ACHN (cell line): ENCODE data around the gene CD200R1L.
A peak's percentile ranks its signal among the peaks of the same experiment; 100 is the strongest.

Source experiments
- DNase-seq: peaks from one replicate; pipeline ENCODE4 v3.0.0-alpha.2; 2015
- in situ Hi-C: cut with HindIII; loops from 2 replicates; pipeline ENCODE4 v1.10.0; 2017; ENCODE audit warnings: low sequenced_read_pairs, low pct_ligation_motif_present, low pct_unique_long_range_greater_than_20kb

Gene CD200R1L

GRCh38 chr3:112829046-112829445 is 17.6 kb downstream of the CD200R1L start:
- in situ Hi-C loops: no loop called here
- DNase-seq: no peak

- in situ Hi-C loops: no loop called here
- DNase-seq: peak; percentile 40
Observed at GRCh38 chr3:112822064-112823055, 24.3 kb downstream of the CD200R1L start.

- in situ Hi-C loops: no loop called here
- DNase-seq: no peak
Observed at GRCh38 chr3:112818289-112818688, 28.4 kb downstream of the CD200R1L start.

GRCh38 chr3:112817797-112818196 is 28.9 kb downstream of the CD200R1L start:
- in situ Hi-C loops: no loop called here
- DNase-seq: no peak

- no peak for DNase-seq
Observed at GRCh38 chr3:112817271-112817670, 29.4 kb downstream of the CD200R1L start.

GRCh38 chr3:112815981-112816380 is 30.7 kb downstream of the CD200R1L start:
- DNase-seq: no peak
- in situ Hi-C loops: no loop called here

More at GRCh38 chr3:112817271-112817670, 29.4 kb downstream of the CD200R1L start:
- in situ Hi-C loops: no loop called here

GRCh38 chr3:112814266-112814665 is 32.4 kb downstream of the CD200R1L start:
- in situ Hi-C loops: no loop called here
- DNase-seq: peak; percentile 61

GRCh38 chr3:112813723-112814171 is 32.9 kb downstream of the CD200R1L start:
- in situ Hi-C loops: no loop called here
- no peak for DNase-seq

GRCh38 chr3:112813016-112813415 is 33.6 kb downstream of the CD200R1L start:
- DNase-seq: no peak
- in situ Hi-C loops: no loop called here

GRCh38 chr3:112811917-112812660 is 34.6 kb downstream of the CD200R1L start:
- in situ Hi-C loops: no loop called here
- DNase-seq: no peak

- in situ Hi-C loops: no loop called here
Observed at GRCh38 chr3:112811131-112811884, 35.4 kb downstream of the CD200R1L start.

GRCh38 chr3:112810561-112810960 is 36.1 kb downstream of the CD200R1L start:
- in situ Hi-C loops: no loop called here

More at GRCh38 chr3:112811131-112811884, 35.4 kb downstream of the CD200R1L start:
- DNase-seq: no peak

GRCh38 chr3:112808136-112808535 is 38.5 kb downstream of the CD200R1L start:
- in situ Hi-C loops: no loop called here
- no peak for DNase-seq

More at GRCh38 chr3:112810561-112810960, 36.1 kb downstream of the CD200R1L start:
- no peak for DNase-seq

GRCh38 chr3:112807685-112808084 is 39.0 kb downstream of the CD200R1L start:
- in situ Hi-C loops: no loop called here
- no peak for DNase-seq

GRCh38 chr3:112806903-112807302 is 39.8 kb downstream of the CD200R1L start:
- no peak for DNase-seq
- in situ Hi-C loops: no loop called here

GRCh38 chr3:112805126-112805525 is 41.5 kb downstream of the CD200R1L start:
- in situ Hi-C loops: no loop called here
- DNase-seq: no peak

GRCh38 chr3:112804021-112804420 is 42.6 kb downstream of the CD200R1L start:
- in situ Hi-C loops: no loop called here
- DNase-seq: no peak

- DNase-seq: no peak
- in situ Hi-C loops: no loop called here
Observed at GRCh38 chr3:112803467-112803866, 43.2 kb downstream of the CD200R1L start.

GRCh38 chr3:112802338-112802737 is 44.3 kb downstream of the CD200R1L start:
- in situ Hi-C loops: no loop called here
- no peak for DNase-seq
